Measurements from ENCODE around the gene APOLD1. TPM values are rescaled to one million over a fixed set of nuclear protein-coding genes. Genes with fewer than 3 reads are reported as not detected.

The APOLD1 gene
- total RNA-seq, 2 donors from 2014 or later, result 38.4 to 70.7 TPM

DNA sequence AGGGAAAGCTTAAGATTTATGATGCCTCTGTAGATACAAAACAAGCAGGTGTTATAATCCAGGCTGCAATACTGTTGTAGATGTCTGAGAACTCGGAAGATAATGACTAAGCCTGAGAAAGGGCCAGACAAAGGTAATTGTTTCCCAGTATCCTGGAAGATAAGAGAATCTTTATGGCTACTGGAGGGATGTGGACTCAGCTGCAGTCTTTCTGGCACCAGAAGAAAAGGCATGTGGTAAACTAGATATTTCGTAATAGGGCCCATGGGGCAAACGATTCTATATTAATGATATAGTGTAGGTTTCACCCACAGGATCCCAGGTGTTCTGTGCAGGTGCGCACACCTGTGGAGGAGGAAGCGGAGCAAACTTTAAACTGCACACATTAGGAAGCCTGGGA lies 9.2 kb upstream of the APOLD1 start:
- H3K36me3 ChIP-seq, result no peaks in the 10 kb centered on the region
- peaks cover 0 to 8% of the 10 kb centered on the region in 2 donors for H3K4me1 ChIP-seq (ENCODE audit: control insufficient read depth in 1 of 2, low read depth in 2 of 2)
- H3K27me3 ChIP-seq (replicated peaks; ENCODE audit: insufficient read depth), result no peaks in the 10 kb centered on the region
- no peak overlapping the region for H3K4me3 ChIP-seq
- H3K9me3 ChIP-seq, result no peaks in the 10 kb centered on the region
- ATAC-seq (ENCODE audit: insufficient number of reproducible peaks, low FRiP score, low read depth) (no peak), DNase-seq (ENCODE audit: low spot score) (no peak)
- no peak for TF ChIP-seq CTCF (IDR thresholded peaks at IDR 0.05)
- H3K27ac ChIP-seq, result no peak overlapping the region

DNA sequence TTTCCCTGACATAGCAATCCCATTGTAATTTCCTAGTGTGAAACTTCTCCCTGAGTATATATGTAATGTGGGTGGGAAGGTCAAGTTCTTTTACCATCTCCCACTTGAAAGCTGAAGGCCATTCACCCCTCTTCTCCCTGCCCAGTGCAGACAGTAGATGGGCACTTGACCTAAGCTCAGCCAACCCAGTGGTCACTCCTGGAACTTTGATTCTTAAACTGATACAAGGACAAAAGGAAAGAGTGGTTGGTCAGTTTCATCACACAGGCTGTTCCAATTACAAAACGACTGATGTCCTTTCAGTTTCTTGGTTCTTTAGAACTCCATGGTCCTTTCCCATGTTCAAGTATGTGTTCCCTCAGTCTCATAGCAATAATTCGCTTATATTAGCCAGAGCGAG lies 8.4 kb upstream of the APOLD1 start:
- Histone ChIP-seq H3K36me3 (no peaks in the 10 kb centered on the region), H3K27ac (no peak overlapping the region), H3K4me1 (ENCODE audit: control insufficient read depth in 1 of 2, low read depth in 2 of 2) (peaks cover 0 to 8% of the 10 kb centered on the region in 2 donors), H3K4me3 (no peak overlapping the region), H3K9me3 (no peaks in the 10 kb centered on the region), H3K27me3 (replicated peaks; ENCODE audit: insufficient read depth) (no peaks in the 10 kb centered on the region)
- ATAC-seq (ENCODE audit: insufficient number of reproducible peaks, low FRiP score, low read depth), result no peak
- TF ChIP-seq CTCF (IDR thresholded peaks at IDR 0.05), result no peak
- no peak for DNase-seq (ENCODE audit: low spot score)

DNA sequence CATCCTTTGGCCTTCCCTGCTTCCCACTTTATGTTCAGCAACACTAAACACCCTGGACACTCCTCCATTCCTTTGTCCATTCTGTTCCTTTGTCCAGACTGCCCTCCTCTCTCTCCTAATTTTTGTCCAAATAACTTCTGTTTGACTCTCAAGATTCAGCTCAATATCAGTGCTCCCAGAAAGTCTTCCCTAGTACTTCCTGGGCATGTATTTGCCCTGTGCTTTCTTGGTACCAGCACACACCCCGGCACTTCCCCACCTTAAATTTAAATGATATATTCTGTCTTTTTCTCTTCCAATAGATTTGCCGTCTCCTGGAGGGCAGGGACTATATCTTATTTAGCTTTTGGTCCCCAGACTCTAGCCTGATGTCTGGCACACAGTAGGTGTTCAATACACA lies 6.5 kb upstream of the APOLD1 start:
- H3K36me3 ChIP-seq, result no peaks in the 10 kb centered on the region
- H3K9me3 ChIP-seq, result no peaks in the 10 kb centered on the region
- peaks cover 0 to 8% of the 10 kb centered on the region in 2 donors for H3K4me1 ChIP-seq (ENCODE audit: control insufficient read depth in 1 of 2, low read depth in 2 of 2)
- ATAC-seq (ENCODE audit: insufficient number of reproducible peaks, low FRiP score, low read depth) (no peak), DNase-seq (ENCODE audit: low spot score) (no peak)
- no peak overlapping the region for H3K27ac ChIP-seq
- H3K4me3 ChIP-seq, result no peak overlapping the region
- TF ChIP-seq CTCF (IDR thresholded peaks at IDR 0.05), result no peak
- H3K27me3 ChIP-seq (replicated peaks; ENCODE audit: insufficient read depth), result no peaks in the 10 kb centered on the region

GRCh38 chr12:12779529-12779928 lies 5.9 kb upstream of the APOLD1 start:
- peaks cover 0 to 8% of the 10 kb centered on the region in 2 donors for H3K4me1 ChIP-seq (ENCODE audit: control insufficient read depth in 1 of 2, low read depth in 2 of 2)
- no peaks in the 10 kb centered on the region for H3K9me3 ChIP-seq
- H3K27me3 ChIP-seq (replicated peaks; ENCODE audit: insufficient read depth), result no peaks in the 10 kb centered on the region
- ATAC-seq (ENCODE audit: insufficient number of reproducible peaks, low FRiP score, low read depth) (no peak), DNase-seq (ENCODE audit: low spot score) (no peak)
- no peak overlapping the region for H3K27ac ChIP-seq
- no peak for TF ChIP-seq CTCF (IDR thresholded peaks at IDR 0.05)
- H3K36me3 ChIP-seq, result no peaks in the 10 kb centered on the region
- no peak overlapping the region for H3K4me3 ChIP-seq

DNA sequence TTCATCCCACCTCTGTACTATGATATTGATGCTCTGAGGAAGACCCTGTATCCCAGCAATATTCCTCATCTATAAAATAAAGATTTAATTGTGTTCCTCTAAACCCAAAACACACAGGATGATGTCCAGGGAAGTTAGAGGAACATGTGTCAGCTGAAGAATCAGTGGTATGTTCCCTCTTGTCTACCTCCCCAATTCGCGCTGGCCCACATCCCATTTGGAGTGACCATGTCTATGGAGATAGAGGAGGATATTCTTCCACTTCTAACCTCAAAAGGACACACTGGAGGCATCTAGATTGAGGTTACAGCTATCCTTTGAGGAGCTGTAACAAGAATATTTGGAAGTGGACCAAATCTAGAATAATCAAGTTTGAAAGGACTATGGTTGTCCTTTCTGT lies 1.3 kb upstream of the APOLD1 start:
- Histone ChIP-seq H3K36me3 (no peaks in the 10 kb centered on the region), H3K4me3 (no peak overlapping the region), H3K9me3 (no peaks in the 10 kb centered on the region), H3K4me1 (ENCODE audit: control insufficient read depth in 1 of 2, low read depth in 2 of 2) (peaks cover 3 to 31% of the 10 kb centered on the region in 2 donors), H3K27me3 (replicated peaks; ENCODE audit: insufficient read depth) (no peaks in the 10 kb centered on the region), H3K27ac (peak overlapping the region in 1 of 2 donors; percentile 90)
- ATAC-seq (ENCODE audit: insufficient number of reproducible peaks, low FRiP score, low read depth) (no peak), DNase-seq (ENCODE audit: low spot score) (no peak)
- TF ChIP-seq CTCF (IDR thresholded peaks at IDR 0.05), result no peak
